Measurements from ENCODE around the gene SDCCAG8. TPM values are rescaled to one million over a fixed set of nuclear protein-coding genes. Genes with fewer than 3 reads are reported as not detected.

SDCCAG8 gene
- total RNA-seq, 1 experiment from 2014 or later, result 10.0 TPM

DNA sequence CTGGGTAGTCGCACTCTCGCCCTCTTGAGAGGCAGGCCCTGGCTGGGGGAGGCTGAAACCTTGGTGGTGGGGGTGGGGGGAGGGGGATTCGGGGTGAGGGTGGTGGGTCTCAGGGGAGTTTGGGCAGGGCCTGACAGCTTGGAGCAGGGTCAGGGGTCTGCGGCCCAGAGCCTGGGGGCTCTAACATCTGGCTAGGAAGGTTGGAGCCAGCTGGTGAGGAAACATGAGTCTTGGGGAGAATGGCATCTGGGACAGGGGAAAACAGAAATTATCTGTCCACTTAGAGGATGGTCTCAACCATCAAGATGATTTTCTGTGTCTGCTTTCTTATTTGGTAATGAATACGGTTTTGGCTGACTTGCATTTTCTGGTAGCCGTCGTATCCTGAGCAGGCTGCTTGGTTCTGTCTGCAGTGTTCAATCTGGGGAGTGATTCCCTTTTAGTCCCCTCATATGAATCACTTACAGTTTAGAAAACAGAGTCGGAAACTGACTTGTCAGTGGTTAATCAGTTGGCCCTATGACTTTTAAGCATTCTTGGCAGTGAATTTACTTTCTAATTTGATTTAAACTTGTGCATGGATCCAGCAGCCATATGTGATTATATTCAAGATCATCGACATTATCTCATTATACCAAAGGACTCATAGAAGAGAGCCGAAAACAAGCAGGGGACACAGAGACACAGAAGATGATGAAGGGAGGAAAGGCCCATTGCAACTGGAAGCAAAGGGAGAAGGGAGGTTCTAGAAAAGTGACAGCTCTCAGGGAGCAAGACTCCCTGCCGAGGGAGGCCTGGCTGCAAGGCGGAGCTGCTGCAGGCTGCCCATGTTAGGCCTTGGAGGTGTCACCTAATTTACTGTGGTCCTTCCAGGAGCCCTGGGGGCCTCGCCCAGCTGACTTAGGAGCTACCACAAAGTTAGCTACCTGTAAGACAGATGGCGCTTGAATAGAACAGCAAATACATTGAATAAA lies 237.6 kb downstream of the SDCCAG8 start:
- no peak overlapping the region for H3K27ac ChIP-seq (ENCODE audit: insufficient read length, low read depth, low read length)
- DNase-seq, result no peak
- peak overlapping the region in 1 of 3 experiments; percentile 12; a peak in 3 of 7 replicates for H3K27ac Mint-ChIP-seq

More for the DNA sequence above, 237.6 kb downstream of the SDCCAG8 start:
- Mint-ChIP-seq H3K4me3 (no peak overlapping the region), H3K36me3 (ENCODE audit: insufficient read depth in 1 of 3, low read depth in 3 of 3) (peaks cover 2 to 9% (median 7%) of the 10 kb centered on the region in 3 experiments; a peak in 6 of 7 replicates), H3K4me1 (peaks cover 62 to 75% of the 10 kb centered on the region in 2 experiments), H3K27me3 (ENCODE audit: low read depth) (no peaks in the 10 kb centered on the region), H3K9me3 (peaks cover 1 to 2% of the 10 kb centered on the region in 2 experiments; a peak in 2 of 5 replicates)
- Histone ChIP-seq H2BK120ac (ENCODE audit: low read depth, low read length, poor library complexity, severe bottlenecking) (no peak overlapping the region), H2BK20ac (ENCODE audit: low read depth, low read length, poor library complexity, severe bottlenecking) (no peak overlapping the region), H3K79me2 (ENCODE audit: insufficient read depth, low read length) (no peaks in the 10 kb centered on the region), H3K56ac (ENCODE audit: insufficient read length, low read depth, low read length) (no peak overlapping the region), H3K4ac (ENCODE audit: low read depth, low read length) (no peak overlapping the region), H3K14ac (ENCODE audit: insufficient read depth, low read length) (no peak overlapping the region), H2AFZ (ENCODE audit: low read length) (no peak overlapping the region), H3T11ph (ENCODE audit: low read length) (no peak overlapping the region), H2AK5ac (ENCODE audit: insufficient read length, low read length) (no peak overlapping the region), H4K20me1 (ENCODE audit: control insufficient read depth, insufficient read depth, insufficient read length) (no peaks in the 10 kb centered on the region), H3K23ac (ENCODE audit: insufficient read length, low read depth, low read length) (no peak overlapping the region), H3K27me3 (ENCODE audit: insufficient read depth, low read length) (no peaks in the 10 kb centered on the region), H3K9me3 (ENCODE audit: control insufficient read depth, low read depth, low read length) (no peaks in the 10 kb centered on the region), H3K9ac (ENCODE audit: extremely low read depth, insufficient read length, low read length) (no peak overlapping the region), H4K5ac (ENCODE audit: insufficient read length, low read depth, low read length) (no peak overlapping the region), H3K4me2 (ENCODE audit: insufficient read depth, insufficient read length, low read length) (no peak overlapping the region), H2BK15ac (ENCODE audit: low read depth, low read length) (no peak overlapping the region), H4K8ac (replicated peaks; ENCODE audit: insufficient read length, low read depth, low read length) (no peak overlapping the region), H2BK5ac (ENCODE audit: insufficient read length, low read length) (no peak overlapping the region), H3K79me1 (ENCODE audit: insufficient read depth, low read depth, low read length, poor library complexity, severe bottlenecking) (no peaks in the 10 kb centered on the region), H2BK12ac (ENCODE audit: insufficient read length, low read depth, low read length) (no peak overlapping the region), H3K18ac (ENCODE audit: insufficient read length, low read depth, low read length) (no peak overlapping the region), H3K23me2 (ENCODE audit: insufficient read length, low read depth, low read length, poor library complexity, severe bottlenecking) (no peaks in the 10 kb centered on the region), H4K91ac (ENCODE audit: insufficient read length, low read depth, low read length) (no peak overlapping the region), H3K4me1 (ENCODE audit: insufficient read depth, low read length) (peaks cover 12% of the 10 kb centered on the region; the same call in 1 of the 2 replicates)
- TF ChIP-seq, protein P1, sequence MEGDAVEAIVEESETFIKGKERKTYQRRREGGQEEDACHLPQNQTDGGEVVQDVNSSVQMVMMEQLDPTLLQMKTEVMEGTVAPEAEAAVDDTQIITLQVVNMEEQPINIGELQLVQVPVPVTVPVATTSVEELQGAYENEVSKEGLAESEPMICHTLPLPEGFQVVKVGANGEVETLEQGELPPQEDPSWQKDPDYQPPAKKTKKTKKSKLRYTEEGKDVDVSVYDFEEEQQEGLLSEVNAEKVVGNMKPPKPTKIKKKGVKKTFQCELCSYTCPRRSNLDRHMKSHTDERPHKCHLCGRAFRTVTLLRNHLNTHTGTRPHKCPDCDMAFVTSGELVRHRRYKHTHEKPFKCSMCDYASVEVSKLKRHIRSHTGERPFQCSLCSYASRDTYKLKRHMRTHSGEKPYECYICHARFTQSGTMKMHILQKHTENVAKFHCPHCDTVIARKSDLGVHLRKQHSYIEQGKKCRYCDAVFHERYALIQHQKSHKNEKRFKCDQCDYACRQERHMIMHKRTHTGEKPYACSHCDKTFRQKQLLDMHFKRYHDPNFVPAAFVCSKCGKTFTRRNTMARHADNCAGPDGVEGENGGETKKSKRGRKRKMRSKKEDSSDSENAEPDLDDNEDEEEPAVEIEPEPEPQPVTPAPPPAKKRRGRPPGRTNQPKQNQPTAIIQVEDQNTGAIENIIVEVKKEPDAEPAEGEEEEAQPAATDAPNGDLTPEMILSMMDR (conservative IDR thresholded peaks at IDR 0.05), result no peak
- no CpG with 5 or more reads among the region's 14 CpGs for WGBS (ENCODE audit: extremely low coverage, insufficient read length, low lambda C conversion rate)
